ENCODE results near the gene TMEM80. TPM values are rescaled to one million over a fixed set of nuclear protein-coding genes. Genes with fewer than 3 reads are reported as not detected.

TMEM80 gene
- total RNA-seq, 2 experiments from 2014 or later = 21.0 to 22.0 TPM

DNA sequence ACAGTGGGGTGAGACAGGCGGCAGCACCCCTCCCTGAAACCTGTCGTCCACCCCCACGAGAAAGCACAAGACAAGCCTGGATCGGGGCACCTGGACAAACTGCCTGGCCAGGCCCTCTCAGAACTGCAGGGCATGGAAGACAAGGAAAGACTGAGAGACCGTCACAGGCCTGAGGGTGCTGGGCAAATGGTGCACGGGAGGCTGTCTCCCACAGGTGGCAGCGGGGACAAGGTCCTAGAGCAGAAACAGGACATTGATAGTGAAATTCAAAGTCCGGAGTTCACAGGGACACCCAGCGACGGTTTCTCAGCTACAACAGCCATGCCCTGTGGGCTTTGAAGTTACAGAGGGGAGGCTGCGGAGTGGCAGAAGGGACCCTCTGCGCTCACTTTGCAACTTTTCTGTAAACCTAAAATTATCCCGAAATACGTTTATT, 37.9 kb upstream of the TMEM80 start:
- Mint-ChIP-seq H3K27me3 (no peaks in the 10 kb centered on the region), H3K4me3 (no peak overlapping the region), H3K4me1 (ENCODE audit: low read depth) (no peaks in the 10 kb centered on the region), H3K36me3 (ENCODE audit: low read depth) (peaks cover 20% of the 10 kb centered on the region), H3K27ac (no peak overlapping the region), H3K9me3 (no peaks in the 10 kb centered on the region)
- ATAC-seq (ENCODE audit: poor library complexity) (no peak), DNase-seq (no peak)
- H3K9me3 ChIP-seq (ENCODE audit: control insufficient read depth in 1 of 2, insufficient read depth in 1 of 2, low read length in 2 of 2) = no peaks in the 10 kb centered on the region
- H3K4me3 ChIP-seq (ENCODE audit: low read length) = no peak overlapping the region
- H3K27me3 ChIP-seq (ENCODE audit: control insufficient read depth in 1 of 2, insufficient read depth in 2 of 2, low read length in 2 of 2) = no peaks in the 10 kb centered on the region
- POLR2A ChIA-PET = interaction anchor here (1.0 kb wide), 1 partner anchor 38 kb away, joined by 3 read pairs; the partner anchor contains the start of genes DEAF1 and TMEM80
- H3K27ac ChIP-seq (ENCODE audit: low read depth in 1 of 2, low read length in 2 of 2) = no peak overlapping the region
- no peaks in the 10 kb centered on the region for H3K4me1 ChIP-seq (ENCODE audit: insufficient read depth, low read length)
- peaks cover 39% of the 10 kb centered on the region for H3K36me3 ChIP-seq (ENCODE audit: insufficient read depth, low read length)
- CTCF ChIA-PET = interaction anchor here (0.6 kb wide), 1 partner anchor 13 kb away, joined by 3 read pairs; no protein-coding TSS in a partner anchor
- TF ChIP-seq, protein P1, sequence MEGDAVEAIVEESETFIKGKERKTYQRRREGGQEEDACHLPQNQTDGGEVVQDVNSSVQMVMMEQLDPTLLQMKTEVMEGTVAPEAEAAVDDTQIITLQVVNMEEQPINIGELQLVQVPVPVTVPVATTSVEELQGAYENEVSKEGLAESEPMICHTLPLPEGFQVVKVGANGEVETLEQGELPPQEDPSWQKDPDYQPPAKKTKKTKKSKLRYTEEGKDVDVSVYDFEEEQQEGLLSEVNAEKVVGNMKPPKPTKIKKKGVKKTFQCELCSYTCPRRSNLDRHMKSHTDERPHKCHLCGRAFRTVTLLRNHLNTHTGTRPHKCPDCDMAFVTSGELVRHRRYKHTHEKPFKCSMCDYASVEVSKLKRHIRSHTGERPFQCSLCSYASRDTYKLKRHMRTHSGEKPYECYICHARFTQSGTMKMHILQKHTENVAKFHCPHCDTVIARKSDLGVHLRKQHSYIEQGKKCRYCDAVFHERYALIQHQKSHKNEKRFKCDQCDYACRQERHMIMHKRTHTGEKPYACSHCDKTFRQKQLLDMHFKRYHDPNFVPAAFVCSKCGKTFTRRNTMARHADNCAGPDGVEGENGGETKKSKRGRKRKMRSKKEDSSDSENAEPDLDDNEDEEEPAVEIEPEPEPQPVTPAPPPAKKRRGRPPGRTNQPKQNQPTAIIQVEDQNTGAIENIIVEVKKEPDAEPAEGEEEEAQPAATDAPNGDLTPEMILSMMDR (IDR thresholded peaks at IDR 0.05) = no peak
- intact Hi-C loops (cut with DNase I, micrococcal nuclease) = no loop called here

DNA sequence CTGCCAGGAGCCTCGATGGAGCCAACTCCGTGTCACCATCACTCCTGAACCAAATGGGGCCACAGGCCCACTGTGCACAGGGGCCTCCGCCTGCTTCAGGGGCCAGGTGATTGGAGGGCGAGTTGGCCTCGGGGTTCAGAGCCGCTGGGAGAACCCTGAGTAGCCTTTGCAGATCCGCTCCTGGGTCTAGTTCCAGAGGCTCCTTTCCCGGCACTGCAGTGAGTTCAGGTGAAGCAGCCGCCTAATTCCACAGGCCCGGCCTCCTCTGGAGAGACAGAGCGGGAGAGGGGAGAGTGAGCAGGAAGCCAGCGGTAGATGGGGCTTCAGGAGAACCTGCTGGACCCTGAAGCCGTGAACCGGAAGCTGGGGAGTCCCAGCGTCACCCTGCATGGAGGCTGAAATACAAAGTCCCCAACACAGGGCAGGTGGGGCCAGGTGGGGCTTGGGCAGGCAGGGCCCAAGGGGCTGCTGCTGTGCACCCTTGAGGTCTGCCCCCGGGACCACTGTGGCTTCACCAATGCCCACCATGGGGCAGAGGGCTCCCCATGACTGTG, 36.0 kb upstream of the TMEM80 start:
- Mint-ChIP-seq H3K36me3 (ENCODE audit: low read depth) (peaks cover 17% of the 10 kb centered on the region), H3K27me3 (no peaks in the 10 kb centered on the region), H3K4me3 (no peak overlapping the region), H3K4me1 (ENCODE audit: low read depth) (no peaks in the 10 kb centered on the region), H3K27ac (no peak overlapping the region), H3K9me3 (no peaks in the 10 kb centered on the region)
- TF ChIP-seq, protein P1 (IDR thresholded peaks at IDR 0.05) = no peak
- Histone ChIP-seq H3K4me1 (ENCODE audit: insufficient read depth, low read length) (no peaks in the 10 kb centered on the region), H3K4me3 (ENCODE audit: low read length) (no peak overlapping the region), H3K27me3 (ENCODE audit: control insufficient read depth in 1 of 2, insufficient read depth in 2 of 2, low read length in 2 of 2) (no peaks in the 10 kb centered on the region), H3K9me3 (ENCODE audit: control insufficient read depth in 1 of 2, insufficient read depth in 1 of 2, low read length in 2 of 2) (no peaks in the 10 kb centered on the region), H3K36me3 (ENCODE audit: insufficient read depth, low read length) (peaks cover 42% of the 10 kb centered on the region), H3K27ac (ENCODE audit: low read depth in 1 of 2, low read length in 2 of 2) (no peak overlapping the region)
- DNase-seq (no peak), ATAC-seq (ENCODE audit: poor library complexity) (no peak)
- ChIA-PET POLR2A (no interaction called here), CTCF (no interaction called here)
- intact Hi-C loops (cut with DNase I, micrococcal nuclease) = no loop called here

- Mint-ChIP-seq H3K4me1 (ENCODE audit: low read depth) (no peaks in the 10 kb centered on the region), H3K4me3 (no peak overlapping the region), H3K27ac (no peak overlapping the region), H3K27me3 (no peaks in the 10 kb centered on the region), H3K9me3 (no peaks in the 10 kb centered on the region), H3K36me3 (ENCODE audit: low read depth) (peaks cover 19% of the 10 kb centered on the region)
- CTCF ChIA-PET = no interaction called here
- Histone ChIP-seq H3K9me3 (ENCODE audit: control insufficient read depth in 1 of 2, insufficient read depth in 1 of 2, low read length in 2 of 2) (no peaks in the 10 kb centered on the region), H3K4me1 (ENCODE audit: insufficient read depth, low read length) (no peaks in the 10 kb centered on the region), H3K36me3 (ENCODE audit: insufficient read depth, low read length) (peaks cover 42% of the 10 kb centered on the region), H3K27ac (ENCODE audit: low read depth in 1 of 2, low read length in 2 of 2) (no peak overlapping the region), H3K27me3 (ENCODE audit: control insufficient read depth in 1 of 2, insufficient read depth in 2 of 2, low read length in 2 of 2) (no peaks in the 10 kb centered on the region), H3K4me3 (ENCODE audit: low read length) (no peak overlapping the region)
- ATAC-seq (ENCODE audit: poor library complexity) = no peak
- TF ChIP-seq, protein P1 (IDR thresholded peaks at IDR 0.05) = no peak
- POLR2A ChIA-PET = no interaction called here
- intact Hi-C loops (cut with DNase I, micrococcal nuclease) = no loop called here
- no peak for DNase-seq
Measured at GRCh38 chr11:660281-660680, 35.3 kb upstream of the TMEM80 start.
